Ectodermal cell (in vitro differentiated cells): ENCODE data around the gene SLC1A2.

Experiments
- H3K27ac ChIP-seq: 2 replicates; pipeline ENCODE4 v1.7.0; 2013; ENCODE audit warnings: mild to moderate bottlenecking, low read depth, low read length; ENCODE audit not compliant: insufficient read depth, poor library complexity, severe bottlenecking
- H3K27me3 ChIP-seq: 2 replicates; pipeline ENCODE4 v1.7.0; 2013; ENCODE audit warnings: mild to moderate bottlenecking, low read length; ENCODE audit not compliant: insufficient read depth, control insufficient read depth, poor library complexity, severe bottlenecking
- H3K36me3 ChIP-seq: one replicate; pipeline ENCODE4 v1.7.0; 2013; ENCODE audit warnings: low read length; ENCODE audit not compliant: control insufficient read depth, insufficient read depth
- H3K4me1 ChIP-seq: one replicate; pipeline ENCODE4 v1.7.0; 2013; ENCODE audit warnings: low read length; ENCODE audit not compliant: control insufficient read depth, insufficient read depth
- H3K4me3 ChIP-seq: 2 replicates; pipeline ENCODE4 v1.7.0; 2013; ENCODE audit warnings: low read depth, low read length, control low read depth; ENCODE audit not compliant: insufficient read depth
- H3K9me3 ChIP-seq: 2 replicates; pipeline ENCODE4 v1.7.0; 2013; ENCODE audit warnings: mild to moderate bottlenecking, low read length, moderate library complexity; ENCODE audit not compliant: control insufficient read depth
- WGBS, 2 experiments: methylation state at CpG; one replicate each; pipeline ENCODE4 v1.1.7; 2013; ENCODE audit warnings: missing lambda C conversion rate in 2 of 2; 5-methylcytosine and 5-hydroxymethylcytosine counted together

Gene SLC1A2

DNA sequence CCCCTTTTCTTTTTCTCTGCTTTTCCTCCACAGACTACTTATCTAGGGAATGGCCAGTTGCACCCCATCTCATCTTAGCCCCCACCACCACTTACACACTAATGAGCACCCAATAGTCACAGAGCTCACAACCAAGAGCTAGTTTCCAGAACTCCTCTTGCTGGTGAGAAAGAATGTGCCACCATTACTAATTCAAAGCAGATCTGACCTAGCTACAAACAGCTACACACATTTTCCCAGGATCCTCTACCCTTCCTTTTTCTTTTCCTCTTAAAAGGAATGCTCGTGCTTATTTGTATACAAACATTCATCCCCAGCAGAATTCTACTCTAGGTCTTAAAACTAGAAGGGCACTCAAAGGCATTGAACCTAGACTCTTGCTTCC lies 143.6 kb downstream of the SLC1A2 start:
- H3K27me3 ChIP-seq = no peaks in the 10 kb centered on the region
- H3K36me3 ChIP-seq = no peaks in the 10 kb centered on the region
- no peaks in the 10 kb centered on the region for H3K4me1 ChIP-seq
- H3K27ac ChIP-seq = no peak overlapping the region
- no peaks in the 10 kb centered on the region for H3K9me3 ChIP-seq
- H3K4me3 ChIP-seq = no peak overlapping the region
- WGBS, 2 experiments = 92 to 96% methylated on average over 1 of the region's 1 CpG

DNA sequence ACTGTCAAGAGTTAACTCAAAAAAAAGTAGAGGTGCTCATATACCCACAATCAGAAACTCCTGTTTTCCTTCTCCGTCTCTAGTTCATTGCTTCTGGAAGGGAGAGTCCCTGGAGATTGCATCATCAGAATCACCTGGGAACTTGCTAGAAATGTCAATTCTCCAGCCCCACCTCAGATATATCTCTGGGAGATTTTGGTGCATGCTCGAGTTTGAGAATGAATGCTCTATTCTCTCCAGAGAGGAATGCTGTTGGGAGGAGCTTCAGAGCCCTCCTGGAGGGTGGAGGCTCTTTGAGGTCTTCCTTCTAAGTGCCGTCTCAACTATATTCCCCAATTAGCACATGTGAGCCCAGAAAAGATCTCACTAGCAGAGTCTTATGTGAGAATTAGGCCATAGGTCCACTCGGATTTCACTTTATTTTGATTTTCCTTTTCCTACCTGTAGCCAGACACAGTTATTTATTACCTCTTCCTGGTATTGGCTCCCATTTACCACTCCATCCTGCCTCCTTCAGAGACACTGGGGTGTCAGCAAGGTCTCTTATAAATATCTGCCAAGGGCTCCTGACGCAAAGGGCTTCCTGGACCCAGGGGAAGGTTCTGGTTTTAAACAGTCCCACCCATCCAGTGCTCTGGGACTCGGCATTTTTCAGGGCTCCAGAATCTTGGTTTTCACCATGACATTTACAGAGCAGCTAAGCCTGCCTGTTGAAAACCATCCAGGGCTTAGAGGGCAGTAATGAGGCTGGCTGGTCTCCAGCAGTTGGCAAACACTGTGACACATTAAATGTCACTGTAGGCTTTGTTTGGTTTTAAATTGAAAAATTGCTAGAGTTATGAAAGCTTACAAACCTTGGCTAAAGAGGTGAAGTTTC lies 144.2 kb downstream of the SLC1A2 start:
- Histone ChIP-seq H3K27me3 (no peaks in the 10 kb centered on the region), H3K27ac (no peak overlapping the region), H3K4me1 (no peaks in the 10 kb centered on the region), H3K36me3 (no peaks in the 10 kb centered on the region), H3K9me3 (no peaks in the 10 kb centered on the region), H3K4me3 (no peak overlapping the region)
- 67 to 71% methylated on average over 6 of the region's 6 CpGs for WGBS, 2 experiments

GRCh38 chr11:35272391-35272902 lies 146.9 kb downstream of the SLC1A2 start:
- H3K27ac ChIP-seq = no peak overlapping the region
- WGBS, 2 experiments = 95 to 97% methylated on average over 5 of the region's 5 CpGs
- H3K9me3 ChIP-seq = no peaks in the 10 kb centered on the region
- no peaks in the 10 kb centered on the region for H3K27me3 ChIP-seq
- H3K36me3 ChIP-seq = no peaks in the 10 kb centered on the region
- no peak overlapping the region for H3K4me3 ChIP-seq
- H3K4me1 ChIP-seq = no peaks in the 10 kb centered on the region

- Histone ChIP-seq H3K27me3 (no peaks in the 10 kb centered on the region), H3K4me3 (no peak overlapping the region), H3K9me3 (no peaks in the 10 kb centered on the region), H3K27ac (no peak overlapping the region), H3K4me1 (no peaks in the 10 kb centered on the region), H3K36me3 (no peaks in the 10 kb centered on the region)
- WGBS, 2 experiments = 95 to 96% methylated on average over 3 of the region's 3 CpGs
Measured at GRCh38 chr11:35271031-35271430, 148.3 kb downstream of the SLC1A2 start.

GRCh38 chr11:35270342-35270741 lies 149.0 kb downstream of the SLC1A2 start:
- H3K4me3 ChIP-seq = no peak overlapping the region
- no peaks in the 10 kb centered on the region for H3K4me1 ChIP-seq
- no peaks in the 10 kb centered on the region for H3K36me3 ChIP-seq
- H3K27me3 ChIP-seq = no peaks in the 10 kb centered on the region
- WGBS, 2 experiments = 83% methylated on average over 1 of the region's 1 CpG; no CpG with 5 or more reads in 1 of the 2 experiments
- no peak overlapping the region for H3K27ac ChIP-seq
- H3K9me3 ChIP-seq = no peaks in the 10 kb centered on the region

GRCh38 chr11:35267504-35267903 lies 151.9 kb downstream of the SLC1A2 start:
- 91 to 96% methylated on average over 2 of the region's 2 CpGs for WGBS, 2 experiments
- Histone ChIP-seq H3K9me3 (no peaks in the 10 kb centered on the region), H3K27me3 (no peaks in the 10 kb centered on the region), H3K36me3 (no peaks in the 10 kb centered on the region), H3K4me3 (no peak overlapping the region), H3K27ac (no peak overlapping the region), H3K4me1 (no peaks in the 10 kb centered on the region)

GRCh38 chr11:35265755-35266454 lies 153.5 kb downstream of the SLC1A2 start:
- no peaks in the 10 kb centered on the region for H3K36me3 ChIP-seq
- H3K27ac ChIP-seq = no peak overlapping the region
- H3K27me3 ChIP-seq = no peaks in the 10 kb centered on the region
- no peak overlapping the region for H3K4me3 ChIP-seq
- WGBS, 2 experiments = 94 to 96% methylated on average over 3 of the region's 3 CpGs
- H3K4me1 ChIP-seq = no peaks in the 10 kb centered on the region
- H3K9me3 ChIP-seq = no peaks in the 10 kb centered on the region

DNA sequence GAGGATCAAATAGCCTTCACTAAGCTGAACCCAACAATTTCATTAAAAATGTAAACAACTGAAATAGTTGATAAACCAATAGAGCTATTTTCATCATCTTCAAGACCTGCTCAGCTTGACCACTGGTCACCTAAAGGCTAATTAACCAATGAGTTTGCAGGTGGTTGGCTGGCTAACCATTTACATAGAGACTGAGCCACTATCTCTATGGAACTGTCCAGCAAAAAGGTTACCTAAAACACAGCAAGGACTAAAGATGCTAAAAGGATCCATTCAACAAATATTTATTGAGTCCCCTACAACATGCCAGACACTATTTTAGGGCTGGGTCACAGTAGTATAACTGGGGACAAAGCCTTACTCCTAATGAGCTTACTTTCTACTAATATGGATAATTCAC lies 156.6 kb downstream of the SLC1A2 start:
- Histone ChIP-seq H3K36me3 (no peaks in the 10 kb centered on the region), H3K4me3 (no peak overlapping the region), H3K4me1 (no peaks in the 10 kb centered on the region), H3K9me3 (no peaks in the 10 kb centered on the region), H3K27me3 (no peaks in the 10 kb centered on the region), H3K27ac (no peak overlapping the region)

GRCh38 chr11:35262056-35262455 lies 157.3 kb downstream of the SLC1A2 start:
- H3K9me3 ChIP-seq = no peaks in the 10 kb centered on the region

DNA sequence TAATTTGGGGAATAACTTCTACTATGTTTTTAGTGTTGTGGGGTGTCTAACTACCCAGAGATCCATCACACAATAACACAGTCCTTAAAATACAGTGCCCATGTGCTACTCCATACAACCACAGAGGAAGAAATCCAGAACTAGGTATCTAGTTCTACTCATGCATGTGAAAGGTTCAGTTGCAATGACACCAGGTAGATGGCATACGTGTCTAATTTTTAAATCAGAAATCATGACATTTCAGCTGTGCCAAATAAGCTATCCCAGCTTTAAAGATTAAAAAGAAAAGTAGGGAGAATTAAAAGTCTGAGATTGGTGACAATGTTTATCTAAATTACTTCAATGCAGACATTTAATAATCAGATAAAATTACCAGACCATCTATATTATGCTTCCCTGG lies 158.2 kb downstream of the SLC1A2 start:
- Histone ChIP-seq H3K4me3 (no peak overlapping the region), H3K36me3 (no peaks in the 10 kb centered on the region), H3K27ac (no peak overlapping the region), H3K27me3 (no peaks in the 10 kb centered on the region), H3K9me3 (no peaks in the 10 kb centered on the region), H3K4me1 (no peaks in the 10 kb centered on the region)
- 92% methylated on average over 1 of the region's 1 CpG; no CpG with 5 or more reads in 1 of the 2 experiments for WGBS, 2 experiments

More at GRCh38 chr11:35262056-35262455, 157.3 kb downstream of the SLC1A2 start:
- Histone ChIP-seq H3K4me3 (no peak overlapping the region), H3K4me1 (no peaks in the 10 kb centered on the region), H3K36me3 (no peaks in the 10 kb centered on the region), H3K27me3 (no peaks in the 10 kb centered on the region), H3K27ac (no peak overlapping the region)
- WGBS, 2 experiments = 91 to 95% methylated on average over 3 of the region's 3 CpGs
